Heart right ventricle (tissue), 16 donors: ENCODE data around the gene E2F6. TPM values are rescaled to one million over a fixed set of nuclear protein-coding genes. Genes with fewer than 3 reads are reported as not detected.

Experiments used
- ATAC-seq, 8 donors: fragments of 200-7000 bp; cut with Tn5 transposase; one replicate each; pipeline ENCODE4 v1.9.1; 2020; ENCODE audit warnings: mild to moderate bottlenecking in 8 of 8, moderate library complexity in 8 of 8, moderate number of reproducible peaks in 1 of 8
- DNase-seq, 2 donors: peaks; one replicate each; pipeline ENCODE4 v3.0.0-alpha.2; 2020
- H3K27ac ChIP-seq, 10 donors: fragments of 200-600 bp; sonication (generic) in 2 of 10; one replicate each; pipeline versions ENCODE4 v1.5.0 to v1.8.0; 2020 to 2022; ENCODE audit warnings: mild to moderate bottlenecking in 3 of 10
- H3K27me3 ChIP-seq, 7 donors: fragments of 200-600 bp; one replicate each; pipeline ENCODE4 v1.8.0; 2021 to 2022; ENCODE audit warnings: mild to moderate bottlenecking in 2 of 7
- H3K36me3 ChIP-seq, 9 donors: fragments of 200-600 bp; sonication (generic) in 1 of 9; one replicate each; pipeline versions ENCODE4 v1.5.0 to v1.8.0; 2020 to 2022; ENCODE audit warnings: mild to moderate bottlenecking in 2 of 9
- H3K4me1 ChIP-seq, 9 donors: fragments of 200-600 bp; sonication (generic) in 1 of 9; one replicate each; pipeline versions ENCODE4 v1.5.0 to v1.8.0; 2020 to 2022; ENCODE audit warnings: mild to moderate bottlenecking in 4 of 9
- H3K4me3 ChIP-seq, 10 donors: fragments of 200-600 bp; sonication (generic) in 2 of 10; one replicate each; pipeline versions ENCODE4 v1.5.0 to v1.8.0; 2020 to 2022; ENCODE audit warnings: mild to moderate bottlenecking in 7 of 10, moderate library complexity in 2 of 10
- H3K9me3 ChIP-seq, 11 donors: fragments of 200-600 bp in 10 of 11; sonication (generic) in 2 of 11; one replicate each; pipeline versions ENCODE4 v1.5.0 to v1.8.0; 2013 to 2022; ENCODE audit warnings: mild to moderate bottlenecking in 2 of 11, control low read depth in 1 of 11, moderate library complexity in 1 of 11
- WGBS, 2 donors: extraction: QIAGEN DNeasy Blood & Tissue Kit; methylation state at CpG; one replicate each; pipeline ENCODE4 v1.1.7; 2013; ENCODE audit warnings: inconsistent platforms in 1 of 2; 5-methylcytosine and 5-hydroxymethylcytosine counted together
- intact Hi-C, 10 donors: fragments of 100-400 bp; cut with DNase I; formaldehyde crosslinking; loops; one replicate each; pipeline versions ENCODE4 v1.11.1 to v1.14.2; 2022
- polyA plus RNA-seq, 2 donors: library from polyadenylated mRNA; stranded (reverse); fragments of 200-250 nt; gene quantifications; one replicate each; pipeline ENCODE4 v1.2.3, GENCODE V29; 2013
- total RNA-seq, 10 donors: library from RNA; stranded (reverse); fragmentation: NEBNext Ultra II Directional in 3 of 10; extraction: Animal tissue kit (Norgen Biotek cat#: 25700) in 3 of 10; gene quantifications; one replicate each; pipeline versions ENCODE4 v1.2.1 to v1.2.4, GENCODE V29; 2021 to 2023
- TF ChIP-seq, protein P1 (sequence below), 9 donors: fragments of 200-600 bp; sonication (generic) in 2 of 9; IDR thresholded peaks; one replicate each; pipeline versions ENCODE4 v1.5.0 to v1.8.0; 2021 to 2022; ENCODE audit warnings: antibody characterized with exemption in 9 of 9, mild to moderate bottlenecking in 5 of 9, moderate library complexity in 1 of 9
- donor health status: Arrhythmogenic right ventricular cardiomyopathy.
- donor health status: ischemic (EF 13 %, LVEDD 7.1; RV severe dilation, severe dysfunction).
- donor health status: healthy with polysubstance abuse.
- donor health status: DM: no; HTN: yes; CAD: no.
- donor health status: DM: no; HTN: no; CAD: no.
- donor health status: ischemic (EF 25% LVEDD 6.9; RV normal size, moderate dysfunction).
- donor health status: ischemic (EF 25% LVEDD 5.7; RV mildly dilated, moderate dysfunction).
- donor health status: healthy.
- donor health status: DM: yes; HTN: yes; CAD: no.
- donor health status: Ischemic cardiomyopathy.
- donor health status: ischemic (EF 35%, LVEDD 5.7; RV mildly dilated, moderate dysfunction).
- donor health status: nonischemic (EF 11% LVEDD 7.7; RV severe dilation, severe dysfunction).
- donor health status: DM: yes; HTN: yes; CAD: no.
- donor health status: PGD.
- donor health status: ischemic (EF 29% LVEDD 5.4; RV normal size, mild dysfunction).
- donor health status: nonischemic (EF 23%, LVEDD 6.1; RV moderate dilation, normal function).

The E2F6 gene
- total and polyA plus RNA-seq, 12 donors: 8.1 to 18.6 (median 13.6) TPM

- Histone ChIP-seq H3K36me3 (no peaks in the 10 kb centered on the region), H3K27me3 (peaks cover 0 to 3% (median 0%) of the 10 kb centered on the region in 7 donors), H3K9me3 (peaks cover 0 to 6% (median 0%) of the 10 kb centered on the region in 11 donors), H3K4me3 (no peak overlapping the region), H3K27ac (no peak overlapping the region), H3K4me1 (no peaks in the 10 kb centered on the region)
- intact Hi-C loops: no loop called here
- TF ChIP-seq, protein P1, sequence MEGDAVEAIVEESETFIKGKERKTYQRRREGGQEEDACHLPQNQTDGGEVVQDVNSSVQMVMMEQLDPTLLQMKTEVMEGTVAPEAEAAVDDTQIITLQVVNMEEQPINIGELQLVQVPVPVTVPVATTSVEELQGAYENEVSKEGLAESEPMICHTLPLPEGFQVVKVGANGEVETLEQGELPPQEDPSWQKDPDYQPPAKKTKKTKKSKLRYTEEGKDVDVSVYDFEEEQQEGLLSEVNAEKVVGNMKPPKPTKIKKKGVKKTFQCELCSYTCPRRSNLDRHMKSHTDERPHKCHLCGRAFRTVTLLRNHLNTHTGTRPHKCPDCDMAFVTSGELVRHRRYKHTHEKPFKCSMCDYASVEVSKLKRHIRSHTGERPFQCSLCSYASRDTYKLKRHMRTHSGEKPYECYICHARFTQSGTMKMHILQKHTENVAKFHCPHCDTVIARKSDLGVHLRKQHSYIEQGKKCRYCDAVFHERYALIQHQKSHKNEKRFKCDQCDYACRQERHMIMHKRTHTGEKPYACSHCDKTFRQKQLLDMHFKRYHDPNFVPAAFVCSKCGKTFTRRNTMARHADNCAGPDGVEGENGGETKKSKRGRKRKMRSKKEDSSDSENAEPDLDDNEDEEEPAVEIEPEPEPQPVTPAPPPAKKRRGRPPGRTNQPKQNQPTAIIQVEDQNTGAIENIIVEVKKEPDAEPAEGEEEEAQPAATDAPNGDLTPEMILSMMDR (IDR thresholded peaks at IDR 0.05): no peak
- no peak for ATAC-seq
- no peak for DNase-seq
- 77 to 91% methylated on average over 3 of the region's 3 CpGs for WGBS, 2 donors
Measured at GRCh38 chr2:11514081-11514730, 48.2 kb upstream of the E2F6 start.

GRCh38 chr2:11513319-11513718 is 47.4 kb upstream of the E2F6 start:
- WGBS, 2 donors: 94 to 96% methylated on average over 5 of the region's 5 CpGs
- TF ChIP-seq, protein P1 (IDR thresholded peaks at IDR 0.05): no peak
- H3K27ac ChIP-seq: no peak overlapping the region
- no peaks in the 10 kb centered on the region for H3K4me1 ChIP-seq
- no peaks in the 10 kb centered on the region for H3K36me3 ChIP-seq
- no peak for ATAC-seq
- intact Hi-C loops: no loop called here
- no peak for DNase-seq
- H3K9me3 ChIP-seq: no peaks in the 10 kb centered on the region
- peaks cover 0 to 3% (median 0%) of the 10 kb centered on the region in 7 donors for H3K27me3 ChIP-seq
- no peak overlapping the region for H3K4me3 ChIP-seq

DNA sequence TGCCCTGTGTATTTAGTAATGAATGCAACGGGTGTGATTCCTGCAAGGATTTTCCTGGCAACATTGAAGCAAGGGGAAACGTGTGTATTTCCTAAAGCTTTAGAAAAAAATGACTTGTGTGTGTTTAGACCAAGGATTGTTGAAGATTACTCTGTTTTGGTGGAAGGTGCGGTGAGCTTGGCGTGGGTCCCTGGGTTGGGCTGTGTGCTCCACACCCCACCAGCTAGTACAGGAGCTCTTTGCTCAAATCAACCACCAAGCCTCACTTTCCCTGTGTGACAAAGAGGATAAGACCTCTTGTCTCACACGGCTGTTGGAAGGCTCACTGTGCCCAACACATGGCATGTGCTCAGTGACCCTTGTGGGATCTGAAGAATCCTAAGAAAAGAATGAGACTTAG is 46.5 kb upstream of the E2F6 start:
- intact Hi-C loops: no loop called here
- H3K9me3 ChIP-seq: no peaks in the 10 kb centered on the region
- DNase-seq (no peak), ATAC-seq (no peak)
- H3K4me3 ChIP-seq: no peak overlapping the region
- WGBS, 2 donors: 69% methylated on average over 5 of the region's 5 CpGs
- TF ChIP-seq, protein P1 (IDR thresholded peaks at IDR 0.05): no peak
- peaks cover 0 to 3% (median 0%) of the 10 kb centered on the region in 7 donors for H3K27me3 ChIP-seq
- H3K27ac ChIP-seq: no peak overlapping the region
- H3K4me1 ChIP-seq: no peaks in the 10 kb centered on the region
- H3K36me3 ChIP-seq: no peaks in the 10 kb centered on the region

DNA sequence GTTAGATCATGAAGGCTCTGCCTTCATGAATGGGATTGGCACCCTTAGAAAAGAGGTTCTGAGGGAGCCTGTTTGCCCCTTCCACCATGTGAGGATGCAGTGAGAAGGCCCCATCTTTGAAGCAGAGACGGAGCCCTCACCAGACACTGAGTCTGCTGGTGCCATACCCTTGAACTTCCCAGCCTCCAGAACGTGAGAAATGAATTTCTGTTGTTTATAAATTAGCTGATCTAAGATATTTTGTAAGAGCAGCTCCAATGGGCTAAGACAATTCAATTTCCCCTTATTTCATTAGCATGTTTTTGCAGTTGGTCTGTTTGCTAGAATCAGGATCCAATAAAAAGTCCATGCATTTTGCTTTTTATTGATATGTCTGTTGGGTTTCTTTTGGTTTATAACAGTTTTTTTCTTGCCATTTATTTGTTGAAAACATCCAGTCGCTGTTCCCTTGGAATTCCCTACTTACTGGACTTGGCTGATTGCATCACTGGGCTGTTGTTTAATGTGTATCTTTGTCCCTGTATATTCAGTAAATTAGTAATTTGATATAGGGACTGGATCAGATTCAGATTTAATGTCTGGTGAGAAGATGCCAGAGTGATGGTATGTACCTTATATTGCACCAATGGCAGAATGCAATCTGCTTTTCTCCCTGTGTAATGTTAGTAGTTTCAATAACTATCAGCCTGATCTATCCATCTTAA is 43.8 kb upstream of the E2F6 start:
- H3K27me3 ChIP-seq: peaks cover 0 to 3% (median 0%) of the 10 kb centered on the region in 7 donors
- no peaks in the 10 kb centered on the region for H3K36me3 ChIP-seq
- 81 to 92% methylated on average over 3 of the region's 3 CpGs for WGBS, 2 donors
- no peak overlapping the region for H3K27ac ChIP-seq
- DNase-seq: no peak
- intact Hi-C loops: no loop called here
- H3K9me3 ChIP-seq: no peaks in the 10 kb centered on the region
- H3K4me1 ChIP-seq: peaks cover 0 to 12% (median 0%) of the 10 kb centered on the region in 9 donors
- no peak for ATAC-seq
- TF ChIP-seq, protein P1 (IDR thresholded peaks at IDR 0.05): no peak
- no peak overlapping the region for H3K4me3 ChIP-seq
